B cell (primary cell): ENCODE measurements around the gene CEP350. TPM values are rescaled to one million over a fixed set of nuclear protein-coding genes. Genes with fewer than 3 reads are reported as not detected.
A peak's percentile ranks its signal among the peaks of the same experiment; 100 is the strongest.

ENCODE experiments used
- ATAC-seq: fragments of 200-7000 bp; cut with Tn5 transposase; one replicate; pipeline ENCODE4 v1.10.0; 2021; ENCODE audit warnings: low read depth, mild to moderate bottlenecking, moderate number of reproducible peaks, moderate library complexity
- CTCF ChIA-PET: fragments of 350-600 bp; sonication (Branson Sonifier 250); formaldehyde crosslinking; loops from one replicate; lab custom pipeline; 2021; ENCODE audit warnings: antibody characterized with exemption, inconsistent platforms; lab: Charles Lee
- POLR2A ChIA-PET: fragments of 350-600 bp; sonication (Branson Sonifier 250); formaldehyde crosslinking; loops from one replicate; lab custom pipeline; 2021; ENCODE audit warnings: antibody characterized with exemption; lab: Charles Lee
- DNase-seq: peaks from one replicate; pipeline ENCODE4 v3.0.0; 2013
- H2AFZ ChIP-seq: 2 replicates; pipeline ENCODE4 v1.6.1; 2012; ENCODE audit warnings: mild to moderate bottlenecking, low read depth, low read length; ENCODE audit not compliant: insufficient read depth, poor library complexity, severe bottlenecking
- H3K27ac ChIP-seq, 2 donors: 1 replicate in 1 of 2; 2 replicates in 1 of 2; pipeline ENCODE4 v1.5.1; 2012 to 2013; ENCODE audit warnings: low read length in 2 of 2, mild to moderate bottlenecking in 2 of 2, moderate library complexity in 1 of 2
- H3K27me3 ChIP-seq, 4 experiments: fragments of 200-600 bp in 1 of 4; sonication (generic) in 1 of 4; replicated peaks in 1 of 4; 1 replicate in 2 of 4; 2 replicates in 2 of 4; pipeline versions ENCODE4 v1.6.1 to v1.7.0; 2013 to 2016; ENCODE audit warnings: low read length in 3 of 4, mild to moderate bottlenecking in 2 of 4, mixed read lengths in 1 of 4, moderate library complexity in 1 of 4; ENCODE audit not compliant: insufficient read depth in 4 of 4, control insufficient read depth in 3 of 4; ENCODE audit errors: control extremely low read depth in 1 of 4
- H3K36me3 ChIP-seq, 2 experiments: replicated peaks in 1 of 2; 1 replicate in 1 of 2; 2 replicates in 1 of 2; pipeline versions ENCODE4 v1.6.1 to v1.7.1; 2013; ENCODE audit warnings: low read length in 1 of 2; ENCODE audit not compliant: insufficient read depth in 2 of 2, control insufficient read depth in 1 of 2; ENCODE audit errors: control extremely low read depth in 1 of 2, extremely low read depth in 1 of 2
- H3K4me1 ChIP-seq, 2 donors: fragments of 200-600 bp in 1 of 2; sonication (generic) in 1 of 2; 1 replicate in 1 of 2; 2 replicates in 1 of 2; pipeline versions ENCODE4 v1.5.1 to v1.6.1; 2013 to 2017; ENCODE audit warnings: low read length in 2 of 2; ENCODE audit not compliant: control insufficient read depth in 2 of 2, insufficient read depth in 2 of 2
- H3K4me2 ChIP-seq: replicated peaks from 2 replicates; pipeline ENCODE3; 2012; ENCODE audit warnings: mild to moderate bottlenecking, low read depth, low read length; ENCODE audit not compliant: poor library complexity, severe bottlenecking
- H3K4me3 ChIP-seq, 5 experiments: fragments of 200-600 bp in 1 of 5; sonication (generic) in 1 of 5; 1 replicate in 3 of 5; 2 replicates in 2 of 5; pipeline versions ENCODE4 v1.5.1 to v1.7.0; 2011 to 2016; ENCODE audit warnings: low read length in 4 of 5, mild to moderate bottlenecking in 4 of 5, low read depth in 2 of 5, control low read depth in 1 of 5, moderate library complexity in 1 of 5; ENCODE audit not compliant: insufficient read depth in 1 of 5; ENCODE audit errors: control extremely low read depth in 1 of 5, extremely low read depth in 1 of 5
- H3K79me2 ChIP-seq: fragments of 200-600 bp; sonication (generic); one replicate; pipeline ENCODE4 v1.6.0; 2016; ENCODE audit warnings: low read length; ENCODE audit not compliant: control insufficient read depth, insufficient read depth
- H3K9ac ChIP-seq: fragments of 200-600 bp; sonication (generic); 2 replicates; pipeline ENCODE4 v1.6.1; 2017; ENCODE audit warnings: mild to moderate bottlenecking, low read length, moderate library complexity
- H3K9me3 ChIP-seq, 3 donors: one replicate each; pipeline versions ENCODE4 v1.6.1 to v1.7.1; 2013; ENCODE audit warnings: low read length in 2 of 3; ENCODE audit not compliant: control insufficient read depth in 2 of 3, insufficient read depth in 1 of 3; ENCODE audit errors: control extremely low read depth in 1 of 3
- H4K20me1 ChIP-seq: 2 replicates; pipeline ENCODE4 v1.6.0; 2012; ENCODE audit warnings: mild to moderate bottlenecking, low read length; ENCODE audit not compliant: insufficient read depth, control insufficient read depth, poor library complexity, severe bottlenecking
- H3K27ac Mint-ChIP-seq: one replicate; pipeline ENCODE4 v1.8.0; 2021; ENCODE audit warnings: mixed read lengths
- H3K27me3 Mint-ChIP-seq: one replicate; pipeline ENCODE4 v1.8.0; 2021; ENCODE audit warnings: mixed read lengths
- H3K4me1 Mint-ChIP-seq: one replicate; pipeline ENCODE4 v1.8.0; 2021; ENCODE audit warnings: mixed read lengths
- H3K4me3 Mint-ChIP-seq: one replicate; pipeline ENCODE4 v1.8.0; 2021; ENCODE audit warnings: mixed read lengths
- H3K9me3 Mint-ChIP-seq: one replicate; pipeline ENCODE4 v1.8.0; 2022; ENCODE audit warnings: mixed read lengths; ENCODE audit not compliant: insufficient read depth
- EZH2 ChIP-seq: IDR thresholded peaks from 2 replicates; pipeline ENCODE4 v1.6.1; 2012; ENCODE audit warnings: borderline replicate concordance, low read depth, mild to moderate bottlenecking, moderate library complexity, low read length; ENCODE audit not compliant: insufficient read depth, poor library complexity, severe bottlenecking
- WGBS: methylation state at CpG from one replicate; pipeline ENCODE4 v1.1.5; 2013; ENCODE audit warnings: missing lambda C conversion rate; ENCODE audit not compliant: insufficient coverage; 5-methylcytosine and 5-hydroxymethylcytosine counted together
- intact Hi-C: fragments of 100-400 bp; cut with micrococcal nuclease; formaldehyde crosslinking; loops from one replicate; pipeline ENCODE4 v1.10.0; 2022
- polyA plus RNA-seq: library from polyadenylated mRNA; depleted of rRNA; stranded (reverse); fragments of >200 nt; gene quantifications from 2 replicates; pipeline ENCODE4 v1.2.3, GENCODE V29; 2012
- total RNA-seq, 2 donors: library from RNA; stranded (reverse); fragments of 120-200 nt in 1 of 2; gene quantifications; 1 replicate in 1 of 2; 2 replicates in 1 of 2; pipeline versions ENCODE4 v1.2.3 to v1.2.4, GENCODE V29; 2013 to 2022
- TF ChIP-seq, protein P1 (sequence below): fragments of 200-600 bp; IDR thresholded peaks from one replicate; pipeline ENCODE4 v1.8.0; 2022; ENCODE audit warnings: antibody characterized with exemption, mild to moderate bottlenecking

CEP350 gene
- total and polyA plus RNA-seq, 2 donors (not counting 1 experiment from before 2014, with no cell fraction given): 7.4 to 92.3 TPM

DNA sequence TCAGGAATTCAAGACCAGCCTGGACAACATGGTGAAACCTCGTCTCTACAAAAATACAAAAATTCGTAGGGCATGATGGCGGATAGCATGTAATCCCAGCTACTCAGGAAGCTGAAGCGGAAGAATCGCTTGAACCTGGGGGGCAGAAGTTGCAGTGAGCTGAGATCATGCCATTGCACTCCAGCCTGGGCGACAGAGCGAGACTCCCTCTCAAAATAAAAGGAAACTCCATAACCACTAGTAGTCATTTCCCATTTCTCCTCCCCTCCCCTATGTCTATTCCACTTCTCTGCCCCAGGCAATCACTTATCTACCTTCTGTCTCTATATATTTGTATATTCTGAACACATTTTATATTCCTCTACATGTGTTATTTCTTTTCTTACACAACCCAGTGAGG, 4.0 kb upstream of the CEP350 start:
- Mint-ChIP-seq H3K4me1 (peaks cover 31% of the 10 kb centered on the region), H3K27me3 (no peaks in the 10 kb centered on the region), H3K9me3 (no peaks in the 10 kb centered on the region), H3K27ac (no peak overlapping the region), H3K4me3 (no peak overlapping the region)
- TF ChIP-seq, protein P1, sequence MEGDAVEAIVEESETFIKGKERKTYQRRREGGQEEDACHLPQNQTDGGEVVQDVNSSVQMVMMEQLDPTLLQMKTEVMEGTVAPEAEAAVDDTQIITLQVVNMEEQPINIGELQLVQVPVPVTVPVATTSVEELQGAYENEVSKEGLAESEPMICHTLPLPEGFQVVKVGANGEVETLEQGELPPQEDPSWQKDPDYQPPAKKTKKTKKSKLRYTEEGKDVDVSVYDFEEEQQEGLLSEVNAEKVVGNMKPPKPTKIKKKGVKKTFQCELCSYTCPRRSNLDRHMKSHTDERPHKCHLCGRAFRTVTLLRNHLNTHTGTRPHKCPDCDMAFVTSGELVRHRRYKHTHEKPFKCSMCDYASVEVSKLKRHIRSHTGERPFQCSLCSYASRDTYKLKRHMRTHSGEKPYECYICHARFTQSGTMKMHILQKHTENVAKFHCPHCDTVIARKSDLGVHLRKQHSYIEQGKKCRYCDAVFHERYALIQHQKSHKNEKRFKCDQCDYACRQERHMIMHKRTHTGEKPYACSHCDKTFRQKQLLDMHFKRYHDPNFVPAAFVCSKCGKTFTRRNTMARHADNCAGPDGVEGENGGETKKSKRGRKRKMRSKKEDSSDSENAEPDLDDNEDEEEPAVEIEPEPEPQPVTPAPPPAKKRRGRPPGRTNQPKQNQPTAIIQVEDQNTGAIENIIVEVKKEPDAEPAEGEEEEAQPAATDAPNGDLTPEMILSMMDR: no peak
- TF ChIP-seq EZH2: no peak
- H3K79me2 ChIP-seq: peaks cover 20% of the 10 kb centered on the region
- 93% methylated on average over 7 of the region's 7 CpGs for WGBS
- H3K4me2 ChIP-seq: no peak overlapping the region
- peaks cover 29 to 34% of the 10 kb centered on the region in 2 donors for H3K4me1 ChIP-seq
- intact Hi-C loops: loop anchor here (5.0 to 10.0 kb wide), 4 partner anchors 552 to 1154 kb away; partner anchors contain the start of genes ACBD6, FAM20B and XPR1
- peaks cover 7% of the 10 kb centered on the region for H4K20me1 ChIP-seq
- no peaks in the 10 kb centered on the region for H3K9me3 ChIP-seq
- DNase-seq (no peak), ATAC-seq (no peak)
- H3K36me3 ChIP-seq: no peaks in the 10 kb centered on the region
- H3K4me3 ChIP-seq: no peak overlapping the region
- no peak overlapping the region for H3K9ac ChIP-seq
- POLR2A ChIA-PET: no interaction called here
- H3K27me3 ChIP-seq: no peaks in the 10 kb centered on the region
- CTCF ChIA-PET: interaction anchor here (0.6 kb wide), 1 partner anchor 30 kb away, joined by 3 read pairs; no protein-coding TSS in a partner anchor
- H3K27ac ChIP-seq: no peak overlapping the region
- no peak overlapping the region for H2AFZ ChIP-seq

DNA sequence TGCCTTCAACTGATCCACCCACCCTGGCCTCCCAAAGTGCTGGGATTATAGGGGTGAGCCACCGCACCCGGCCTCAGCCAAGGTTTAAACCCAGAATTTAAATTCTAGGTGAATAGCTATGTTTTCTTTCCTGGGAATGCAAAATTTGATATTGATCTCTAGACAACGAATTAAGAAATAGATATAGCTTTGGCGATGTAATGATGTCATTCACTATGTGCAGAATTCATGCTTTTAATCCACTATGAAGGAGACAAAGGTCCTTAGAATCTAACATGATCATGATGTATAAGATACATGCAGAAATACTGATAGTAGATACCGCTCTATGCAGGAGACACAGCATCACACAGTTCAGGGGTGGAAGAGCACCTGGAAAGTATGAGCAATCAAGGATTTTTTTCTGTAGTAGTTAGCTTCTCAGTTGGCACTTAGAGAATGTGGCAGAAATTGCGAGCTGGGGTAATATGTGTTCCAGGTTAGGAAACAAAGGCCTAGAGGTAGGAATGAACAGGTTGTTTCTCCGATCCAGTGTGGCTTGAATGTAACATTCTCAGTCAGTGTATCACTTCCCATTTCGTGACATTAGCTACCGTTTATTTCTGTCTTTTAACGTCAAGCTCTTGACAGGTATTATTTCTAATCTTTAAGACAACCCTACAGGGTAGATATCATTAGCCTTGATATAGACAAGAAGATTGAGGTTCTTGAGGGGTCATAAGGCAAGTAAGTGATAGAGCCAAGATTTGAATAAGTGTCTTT, 3.0 kb upstream of the CEP350 start:
- ChIA-PET POLR2A (interaction anchor here (0.5 to 4.3 kb wide), 2 partner anchors 69 to 1137 kb away, joined by 5 to 31 read pairs; partner anchors contain the start of genes IER5 and TOR1AIP1), CTCF (interaction anchor here (0.6 to 4.8 kb wide), 6 partner anchors 31 to 1201 kb away, joined by 3 to 25 read pairs (median 4); partner anchors contain the start of gene TOR1AIP1)
- Histone ChIP-seq H3K4me3 (peak overlapping the region; percentile 6 to 51 (median 24)), H3K79me2 (peaks cover 29% of the 10 kb centered on the region), H4K20me1 (peaks cover 7% of the 10 kb centered on the region), H3K9ac (peak overlapping the region; percentile 54), H3K36me3 (no peaks in the 10 kb centered on the region), H3K9me3 (no peaks in the 10 kb centered on the region), H3K27ac (peak overlapping the region; percentile 79 to 96), H3K4me1 (peaks cover 38 to 42% of the 10 kb centered on the region in 2 donors), H2AFZ (peak overlapping the region; percentile 70), H3K27me3 (no peaks in the 10 kb centered on the region), H3K4me2 (peak overlapping the region; percentile 61)
- Mint-ChIP-seq H3K9me3 (no peaks in the 10 kb centered on the region), H3K27ac (peak overlapping the region; percentile 90), H3K4me3 (peak overlapping the region; percentile 79), H3K4me1 (peaks cover 38% of the 10 kb centered on the region), H3K27me3 (no peaks in the 10 kb centered on the region)
- WGBS: 92% methylated on average over 2 of the region's 10 CpGs
- intact Hi-C loops: loop anchor here (5.0 to 10.0 kb wide), 4 partner anchors 551 to 1153 kb away; partner anchors contain the start of genes ACBD6, FAM20B and XPR1
- TF ChIP-seq, protein P1: no peak
- TF ChIP-seq EZH2: no peak
- no peak for ATAC-seq
- DNase-seq: peak; percentile 57
